Measurements from ENCODE around the gene SLX4IP.
"Not testable (repeated sequence)": the region's sequence is repeated elsewhere in the genome, so short reads cannot be mapped to it uniquely, and the experiment has no call there.

Gene SLX4IP

DNA sequence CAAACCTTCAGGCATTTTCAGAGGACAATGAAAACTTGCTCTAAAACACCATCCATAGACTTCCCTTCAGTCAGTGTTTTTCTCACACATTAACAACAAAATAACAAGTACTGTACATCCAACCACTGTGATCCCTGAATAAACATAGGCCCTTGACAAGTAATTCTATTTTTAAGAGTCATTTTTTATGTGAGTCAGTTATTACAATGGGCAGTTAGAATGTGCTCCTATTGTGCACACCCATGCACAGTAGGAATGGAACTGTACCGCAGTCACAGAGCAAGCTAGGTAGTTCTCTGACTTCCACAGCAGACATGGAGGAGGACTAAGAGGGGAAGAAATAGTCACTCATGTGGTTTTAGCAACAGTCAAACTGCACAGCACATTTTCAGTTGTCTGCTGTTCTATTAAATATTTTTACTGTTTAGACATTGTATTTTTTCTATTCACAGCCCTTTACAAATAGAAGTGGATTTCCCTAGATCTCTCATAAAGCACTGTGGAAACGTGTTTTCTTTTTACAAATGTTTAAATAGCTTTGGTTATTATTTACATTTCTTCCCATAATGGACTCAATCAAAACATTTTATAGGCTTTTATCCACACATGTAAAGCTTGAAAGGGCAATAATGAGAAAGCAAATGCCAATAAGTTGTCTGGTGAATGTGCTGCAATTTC, 138.3 kb downstream of the SLX4IP start:
- no peak for DNase-seq (ENCODE audit: low spot score)

DNA sequence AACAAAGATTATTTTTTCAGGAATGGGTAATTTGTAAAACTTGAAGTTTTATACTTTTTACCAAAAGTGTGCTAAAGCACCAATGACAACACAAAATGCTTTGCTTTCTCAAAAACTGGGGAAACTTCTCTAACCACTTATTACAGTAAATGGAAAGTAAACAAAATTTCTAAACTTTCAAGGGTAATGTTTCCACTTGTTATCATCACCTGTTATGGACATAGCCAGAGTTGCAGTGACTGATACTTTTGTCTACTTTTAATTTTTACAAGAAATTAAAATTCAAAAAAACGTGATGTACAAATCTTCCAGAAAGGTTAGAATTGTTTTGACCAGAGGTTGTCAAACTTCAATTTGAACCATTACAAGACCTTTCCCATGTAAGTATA, 138.8 kb downstream of the SLX4IP start:
- DNase-seq (ENCODE audit: low spot score) = no peak

DNA sequence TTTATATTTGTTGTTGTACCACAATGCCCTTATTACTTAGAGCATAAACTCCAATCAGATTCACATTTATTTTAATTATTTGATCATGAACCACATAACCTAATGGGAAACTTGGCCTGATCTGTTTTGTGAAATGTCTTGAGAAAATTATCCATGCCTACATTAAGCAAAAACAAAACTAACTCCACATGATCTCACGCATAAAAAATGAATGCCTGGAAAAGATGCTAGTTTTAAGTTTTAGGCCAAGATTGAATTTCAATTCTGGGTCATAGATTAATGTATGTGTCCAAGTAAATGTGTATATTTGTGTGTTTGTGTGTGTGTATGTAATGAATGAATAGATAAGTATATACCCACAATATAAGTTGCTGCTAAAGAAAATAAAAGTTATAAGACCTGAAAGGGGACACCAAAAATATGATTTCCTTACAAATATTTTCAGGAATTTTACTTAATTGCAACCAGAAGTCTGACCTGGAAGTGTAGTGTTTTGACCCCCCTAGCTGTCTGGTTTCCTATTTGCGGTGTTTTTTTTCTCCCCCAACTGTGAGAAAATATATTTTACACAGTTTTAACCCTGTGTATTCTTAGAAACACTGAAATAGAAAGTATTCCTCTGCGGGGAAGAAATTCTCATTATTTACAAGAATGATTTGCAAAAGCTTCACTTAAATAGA, 141.4 kb downstream of the SLX4IP start:
- DNase-seq (ENCODE audit: low spot score) = no peak

DNA sequence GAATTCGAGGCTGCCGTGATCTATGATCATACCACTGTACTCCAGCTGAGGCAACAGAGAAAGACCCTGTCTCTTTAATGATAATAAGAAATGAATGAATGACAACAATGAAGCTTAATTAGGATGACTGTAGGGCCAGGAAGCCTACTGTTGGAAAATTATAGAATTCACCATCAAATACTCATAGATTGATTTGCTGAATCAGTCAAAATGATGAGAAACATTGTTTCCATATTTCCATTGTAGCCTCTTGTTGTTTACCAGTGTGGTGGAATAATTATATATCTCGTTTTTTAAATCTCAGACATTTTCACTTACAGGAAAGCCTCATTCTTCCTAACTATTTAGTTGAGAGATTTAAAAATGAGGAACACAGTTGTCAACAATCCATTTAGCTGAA, 142.5 kb downstream of the SLX4IP start:
- DNase-seq (ENCODE audit: low spot score) = no peak

DNA sequence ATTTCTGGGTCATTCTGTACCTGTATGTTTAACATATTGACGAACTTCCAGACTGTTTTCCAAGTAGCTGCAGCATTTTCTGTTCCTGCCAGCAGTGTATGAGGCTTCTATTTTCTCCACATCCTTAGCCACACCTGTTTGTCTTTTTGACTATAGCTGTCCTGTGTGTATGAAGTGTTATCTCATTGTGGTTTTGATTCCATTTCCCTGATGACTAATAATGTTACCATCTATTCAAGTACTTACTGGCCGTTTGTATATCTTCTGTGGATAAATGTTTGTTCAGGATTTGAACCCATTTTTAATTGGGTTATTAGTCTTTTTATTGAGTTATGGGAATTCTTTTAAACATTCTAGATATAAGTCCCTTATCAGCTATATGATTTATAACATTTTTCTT, 143.5 kb downstream of the SLX4IP start:
- peak; percentile 82 for DNase-seq (ENCODE audit: low spot score)

DNA sequence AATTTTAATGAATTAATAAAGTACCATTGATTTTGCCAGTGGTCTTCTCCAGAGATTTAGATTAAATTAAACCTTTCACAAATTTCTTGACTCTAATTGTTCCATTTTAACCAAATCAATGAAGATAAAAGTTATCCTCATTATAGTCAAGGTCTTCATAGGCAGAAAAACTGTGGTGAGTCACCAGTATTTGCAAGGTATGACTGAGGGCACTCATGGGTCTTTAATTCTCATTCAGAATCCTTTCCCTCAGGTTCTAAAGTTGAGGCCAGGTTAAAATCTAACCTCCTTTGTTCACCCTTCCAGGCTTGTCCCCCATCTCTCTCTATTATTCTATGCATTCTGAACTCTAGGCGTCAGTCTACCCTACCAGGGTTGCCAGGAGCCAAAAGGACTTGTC, 144.8 kb downstream of the SLX4IP start:
- no peak for DNase-seq (ENCODE audit: low spot score)

DNA sequence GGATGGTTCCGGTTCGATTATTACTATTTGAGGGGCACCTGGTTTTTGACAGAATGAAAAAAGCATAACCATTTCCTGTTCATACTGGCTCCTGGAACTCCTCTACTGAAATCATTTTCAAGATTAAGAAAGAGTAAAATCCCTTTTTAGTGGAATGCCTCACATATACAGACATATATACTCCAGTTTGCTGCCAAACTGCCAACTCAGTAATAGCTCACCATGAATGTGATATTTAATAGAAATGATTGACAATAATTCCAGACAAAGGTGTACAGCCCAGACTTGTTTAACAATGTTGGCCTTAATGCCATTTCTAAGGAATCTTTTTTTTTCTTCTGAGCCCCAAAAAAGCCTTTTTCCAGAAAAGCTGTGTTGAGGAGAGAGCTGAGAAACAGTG, 145.6 kb downstream of the SLX4IP start:
- DNase-seq (ENCODE audit: low spot score) = no peak

DNA sequence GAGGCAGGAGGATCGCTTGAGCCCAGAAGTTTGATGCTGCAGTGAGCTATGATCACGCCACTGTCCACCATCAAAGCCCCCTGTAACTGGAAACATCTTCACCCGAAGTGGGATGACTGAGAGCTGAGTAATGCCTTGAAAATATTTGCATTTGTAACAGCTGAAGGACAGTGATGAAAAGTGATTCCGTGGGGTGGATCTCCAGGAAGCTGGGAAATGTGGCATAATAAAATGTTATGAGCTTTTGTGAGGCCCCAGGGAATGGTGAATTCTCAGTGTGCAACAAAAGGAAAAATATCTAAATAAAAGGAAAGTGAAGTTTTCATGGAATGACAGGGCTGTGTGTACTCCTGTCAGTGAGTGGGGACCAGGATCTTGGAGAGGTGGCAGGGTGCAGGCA, 146.7 kb downstream of the SLX4IP start:
- DNase-seq (ENCODE audit: low spot score) = no peak

DNA sequence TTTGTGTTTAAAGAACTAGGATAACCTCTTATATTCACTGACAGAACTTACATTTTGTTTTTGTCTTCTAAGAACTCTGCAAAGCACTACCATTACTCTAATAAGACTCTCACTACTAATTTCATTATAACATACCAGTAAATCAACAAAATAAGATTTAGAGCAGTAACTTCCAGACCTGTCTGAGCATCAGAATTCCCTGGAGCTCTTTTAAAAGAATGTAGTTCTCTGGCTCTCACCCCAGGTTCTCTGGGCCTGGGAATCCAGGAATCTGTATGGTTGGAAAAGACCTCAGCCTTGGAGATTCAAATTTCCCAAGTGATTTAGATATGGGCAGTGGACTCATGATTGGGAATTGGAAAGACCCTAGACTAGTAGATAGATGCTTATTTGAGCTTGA, 149.3 kb downstream of the SLX4IP start:
- DNase-seq (ENCODE audit: low spot score) = no peak

DNA sequence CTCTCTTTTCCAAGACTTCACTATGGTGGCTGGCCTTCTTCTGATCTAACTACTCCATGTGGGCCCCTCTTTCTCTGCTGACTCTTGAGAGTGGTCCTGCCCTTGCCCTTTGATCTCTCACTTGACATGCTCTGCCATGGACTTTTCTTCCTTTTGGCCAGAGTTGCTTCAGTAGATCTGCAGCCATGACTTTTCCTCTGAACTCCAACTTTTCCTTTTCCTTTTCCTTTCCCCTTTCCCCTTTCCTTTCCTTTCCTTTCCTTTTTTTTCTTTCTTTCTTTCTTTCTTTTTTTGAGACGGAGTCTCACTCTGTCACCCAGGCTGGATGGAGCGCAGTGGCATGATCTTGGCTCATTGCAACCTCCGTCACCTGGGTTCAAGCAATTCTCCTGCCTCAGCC, 150.2 kb downstream of the SLX4IP start:
- DNase-seq (ENCODE audit: low spot score) = no peak

DNA sequence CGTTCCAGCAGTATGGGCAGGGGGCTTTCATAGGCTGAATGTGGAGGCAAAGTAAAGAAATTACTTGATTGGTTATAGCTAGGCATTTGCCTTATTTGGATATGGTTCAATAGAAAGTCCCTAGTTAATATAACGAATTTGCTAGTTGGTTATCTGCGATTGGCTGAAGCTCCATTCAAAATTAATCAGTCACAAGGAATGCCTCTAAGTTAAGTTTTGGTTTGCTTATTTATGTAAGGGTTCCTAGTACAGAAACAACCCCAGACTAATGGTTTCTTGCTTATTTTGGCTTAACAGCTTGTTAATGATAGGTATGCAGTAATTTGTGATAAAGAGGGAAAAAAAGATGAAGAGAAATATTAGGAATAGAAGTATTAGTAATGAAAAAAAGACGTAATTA, 151.2 kb downstream of the SLX4IP start:
- no peak for DNase-seq (ENCODE audit: low spot score)

DNA sequence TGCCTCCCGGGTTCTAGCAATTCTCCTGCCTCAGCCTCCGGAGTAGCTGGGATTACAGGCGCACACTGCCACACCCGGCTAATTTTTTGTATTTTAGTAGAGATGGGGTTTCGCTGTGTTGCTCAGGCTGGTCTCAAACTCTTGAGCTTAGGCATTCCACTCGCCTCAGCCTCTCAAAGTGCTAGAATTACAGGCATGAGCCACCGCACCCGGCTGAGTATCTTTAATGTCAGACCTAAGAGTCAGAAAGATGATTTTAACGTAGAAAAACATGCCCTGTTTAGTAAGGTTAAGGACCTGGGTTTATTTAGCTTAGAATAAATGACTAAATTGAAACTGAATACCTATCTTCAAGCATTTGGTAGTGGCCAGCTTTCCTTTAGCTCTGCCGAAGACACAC, 155.3 kb downstream of the SLX4IP start:
- DNase-seq (ENCODE audit: low spot score) = not testable (repeated sequence)

DNA sequence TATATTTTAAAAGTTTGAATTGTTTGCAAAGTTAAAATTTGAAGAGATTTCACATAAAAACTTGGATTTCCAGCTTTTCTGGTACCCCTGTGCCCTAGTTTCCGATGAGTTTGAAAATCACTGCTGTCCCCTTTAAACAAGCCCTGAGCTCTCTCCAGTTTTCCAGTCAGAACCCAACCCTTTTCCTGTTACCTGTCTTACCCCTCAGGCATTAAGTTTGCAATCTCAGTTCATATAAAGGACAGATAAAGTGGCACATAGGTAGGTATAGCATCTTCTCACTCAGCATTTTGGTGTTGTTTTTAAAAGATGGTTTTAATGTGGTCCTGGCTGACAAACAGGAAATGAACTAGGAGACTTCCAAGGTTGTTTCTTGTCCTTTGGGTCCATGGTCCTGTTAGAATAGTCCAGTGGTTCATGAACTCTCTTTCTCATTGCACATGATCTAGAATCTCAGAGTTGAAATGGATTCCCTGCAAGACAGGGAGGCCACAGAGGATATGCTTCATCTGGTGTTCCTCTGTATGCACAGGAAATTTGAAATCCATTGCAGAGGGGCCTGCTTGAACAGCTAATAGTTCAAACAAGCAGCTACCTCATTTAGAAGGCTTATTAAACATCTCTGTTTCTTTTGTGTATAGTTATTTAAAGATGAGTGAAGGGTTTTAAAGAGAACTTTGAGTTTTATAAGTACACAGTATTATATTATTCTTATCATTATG, 156.0 kb downstream of the SLX4IP start:
- no peak for DNase-seq (ENCODE audit: low spot score)

DNA sequence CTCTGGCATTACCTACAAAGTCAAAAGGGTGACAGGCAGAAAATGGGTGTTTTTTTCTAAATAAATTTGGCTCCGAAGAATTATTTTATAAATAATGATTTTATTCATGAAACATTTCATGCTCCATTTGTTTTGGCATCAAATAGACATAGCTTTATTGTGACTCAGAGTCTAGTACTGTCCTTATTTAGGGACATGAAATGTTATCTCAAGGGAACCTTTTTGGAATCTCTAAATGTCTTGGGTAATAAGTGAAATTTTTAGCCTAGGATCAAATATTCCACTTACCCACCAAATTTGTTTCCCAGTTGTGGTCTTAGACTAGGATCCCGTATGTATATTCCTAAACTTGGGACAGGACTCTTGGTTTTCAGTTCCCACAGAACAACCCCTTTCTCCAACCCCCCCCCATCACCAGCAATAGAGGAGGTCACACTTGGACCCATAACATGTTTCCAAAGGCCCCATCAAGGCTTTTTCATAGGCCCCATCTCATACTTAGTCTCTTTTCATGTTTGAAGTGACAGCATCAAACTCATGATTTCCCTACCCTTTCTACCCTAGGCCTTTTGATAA, 156.9 kb downstream of the SLX4IP start:
- no peak for DNase-seq (ENCODE audit: low spot score)

DNA sequence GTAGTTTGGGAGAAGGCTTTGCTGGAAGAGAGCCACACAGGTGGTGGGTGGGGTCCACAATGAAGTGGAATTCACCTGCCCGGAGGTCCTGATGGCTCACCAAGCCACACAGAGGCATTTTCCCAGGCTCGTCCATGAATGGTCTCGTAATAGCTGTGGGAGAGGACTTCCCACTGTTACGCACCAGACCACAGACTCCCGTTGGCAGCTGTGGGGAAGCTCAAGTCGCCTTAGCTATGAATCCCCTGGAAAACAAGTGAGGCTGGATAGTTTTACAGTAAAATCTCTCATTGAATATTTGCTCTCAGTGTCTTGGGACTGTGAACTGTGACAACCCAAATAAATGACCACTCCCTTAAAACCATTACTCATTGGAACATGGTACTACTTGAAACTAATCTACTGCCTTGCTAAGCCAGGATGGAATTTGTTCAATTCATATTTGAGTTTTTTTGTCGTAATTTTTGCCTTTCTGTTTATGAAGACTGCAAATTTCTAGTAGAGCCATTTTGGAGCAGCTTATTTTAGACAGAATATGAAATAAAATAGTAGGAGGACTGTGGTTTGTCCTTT, 159.3 kb downstream of the SLX4IP start:
- DNase-seq (ENCODE audit: low spot score) = peak; percentile 34

DNA sequence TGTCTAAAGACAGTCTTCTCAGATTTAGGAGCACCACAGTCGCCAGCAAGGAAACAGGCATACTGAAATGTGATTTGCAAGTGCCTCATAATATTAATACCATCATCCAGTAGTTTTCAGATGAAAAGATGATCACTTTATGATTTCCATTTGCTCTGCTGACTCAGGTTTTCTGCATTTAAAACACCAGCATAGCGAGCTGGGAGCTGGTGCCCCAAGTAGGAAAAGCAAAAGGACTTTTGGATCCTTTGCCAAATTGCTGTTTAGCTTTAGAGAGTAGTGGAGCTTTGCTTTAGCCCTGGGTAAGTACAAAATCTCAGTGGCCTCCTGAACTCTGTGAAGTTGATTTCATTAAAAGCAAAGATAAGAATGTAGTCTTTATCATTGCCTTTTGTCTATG, 160.2 kb downstream of the SLX4IP start:
- no peak for DNase-seq (ENCODE audit: low spot score)

DNA sequence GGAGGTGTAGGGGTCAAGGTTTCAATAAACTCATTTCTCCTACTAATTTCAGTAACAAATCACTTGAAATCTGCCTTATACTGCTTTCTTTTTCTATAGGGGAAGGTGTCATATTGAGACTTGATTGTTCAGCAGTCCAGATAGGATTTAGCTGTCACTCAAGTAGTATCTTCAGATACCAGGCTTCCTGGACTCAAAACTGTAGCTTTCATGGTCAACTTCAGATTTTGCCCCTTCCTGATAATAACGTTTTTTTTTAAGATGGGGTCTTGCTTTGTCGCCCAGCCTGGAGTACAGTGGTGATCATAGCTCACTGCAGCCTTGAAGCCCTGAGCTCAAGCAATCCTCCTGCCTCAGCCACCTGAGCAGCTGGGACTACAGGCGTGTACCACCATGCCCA, 160.9 kb downstream of the SLX4IP start:
- no peak for DNase-seq (ENCODE audit: low spot score)

DNA sequence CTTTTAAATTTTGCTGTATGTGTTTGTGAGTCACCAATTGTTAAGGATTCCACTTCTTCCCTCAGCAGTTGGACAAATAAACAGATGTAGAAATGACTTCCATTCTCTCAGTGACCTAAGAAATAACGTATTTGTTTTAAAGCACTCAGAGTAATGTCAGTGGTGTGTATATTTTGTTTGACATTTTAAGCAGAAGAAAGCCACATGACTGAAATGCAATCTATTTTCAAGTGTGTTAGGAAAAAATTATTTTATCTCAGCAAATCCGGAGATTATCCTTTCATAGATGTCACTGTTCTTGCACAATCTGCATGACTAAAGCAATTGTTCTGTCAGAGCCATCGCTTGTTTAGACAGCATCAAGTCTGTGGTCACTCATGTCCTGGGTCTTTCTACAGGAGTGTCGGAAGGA, 161.6 kb downstream of the SLX4IP start:
- DNase-seq (ENCODE audit: low spot score) = no peak

DNA sequence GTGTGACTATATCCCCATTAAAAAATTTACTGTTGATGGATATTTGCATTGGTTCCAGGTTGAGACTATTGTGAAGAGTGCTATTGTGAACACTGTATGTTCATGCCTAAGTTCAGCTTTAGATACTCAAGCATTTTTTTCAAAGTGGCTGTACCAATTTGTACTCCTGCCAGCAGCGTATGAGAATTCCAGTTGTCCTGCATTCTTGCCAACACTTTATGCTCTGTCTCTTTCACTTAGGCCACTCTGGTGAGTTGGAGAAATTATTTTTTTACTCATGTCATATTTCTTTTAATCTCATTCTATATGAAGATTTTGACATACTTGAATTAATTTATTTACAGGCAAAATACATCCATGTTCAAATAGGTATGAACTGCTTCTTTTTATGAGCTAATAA, 162.5 kb downstream of the SLX4IP start:
- DNase-seq (ENCODE audit: low spot score) = no peak

DNA sequence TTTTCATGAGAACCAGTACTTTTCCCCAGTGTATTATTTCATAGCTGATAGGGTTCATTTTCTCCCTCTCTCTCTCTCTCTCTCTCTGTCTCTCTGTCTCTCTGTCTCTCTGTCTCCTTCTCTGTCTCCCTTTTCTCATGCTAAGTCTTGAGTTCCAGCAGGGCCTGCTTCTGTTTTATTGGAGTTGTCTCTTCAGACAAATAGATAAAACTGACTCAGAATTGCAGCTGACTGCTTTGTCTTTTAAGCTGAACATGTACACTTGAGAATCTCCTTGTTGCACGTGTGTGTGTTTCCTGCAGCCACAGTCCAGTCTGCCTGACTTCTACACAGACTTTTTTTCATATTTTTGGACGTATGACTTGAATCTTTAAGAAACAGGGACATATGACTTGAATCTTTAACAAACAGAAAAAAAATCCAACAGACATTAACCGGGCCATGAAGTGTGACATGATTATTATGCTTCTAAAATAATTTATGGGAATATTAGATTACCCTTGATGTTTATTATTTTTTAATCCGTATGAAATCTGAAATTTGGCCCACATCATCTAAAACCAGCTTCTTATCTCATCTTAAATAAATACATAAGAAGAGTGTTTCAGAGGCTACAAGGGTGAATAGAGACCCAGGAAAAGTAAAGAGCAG, 167.2 kb downstream of the SLX4IP start:
- DNase-seq (ENCODE audit: low spot score) = no peak

DNA sequence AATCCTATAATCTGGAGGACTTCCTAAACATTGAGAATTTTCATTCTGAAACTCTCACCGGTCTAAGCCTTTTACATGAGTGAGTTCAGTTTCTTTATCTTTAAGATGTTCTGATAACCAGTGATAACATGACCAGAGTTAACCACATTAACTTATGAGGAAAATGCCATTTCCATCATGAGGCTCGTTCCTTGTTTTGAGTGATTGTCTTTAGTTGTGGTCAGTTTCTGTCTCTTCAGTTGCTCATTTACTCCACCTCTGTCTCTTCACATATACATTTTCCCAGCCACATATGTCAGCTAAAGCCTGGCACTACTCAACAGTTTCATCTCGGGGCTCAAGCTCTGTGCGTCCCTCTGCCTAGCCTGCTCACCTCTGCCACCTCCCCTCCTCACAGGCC, 168.3 kb downstream of the SLX4IP start:
- DNase-seq (ENCODE audit: low spot score) = no peak
